Gastroesophageal sphincter (tissue), 4 donors: ENCODE measurements around the gene LURAP1L. TPM values are rescaled to one million over a fixed set of nuclear protein-coding genes. Genes with fewer than 3 reads are reported as not detected.

Experiments
- ATAC-seq: fragments of 150-250 bp; one replicate; pipeline ENCODE4 v1.9.1; 2016; ENCODE audit warnings: mild to moderate bottlenecking, moderate library complexity
- H3K27ac ChIP-seq, 4 donors: fragments of 200-600 bp; sonication (generic) in 3 of 4; 1 replicate in 3 of 4; 2 replicates in 1 of 4; pipeline ENCODE4 v1.5.1; 2016 to 2019
- H3K27me3 ChIP-seq: fragments of 200-600 bp; sonication (generic); one replicate; pipeline ENCODE4 v1.5.1; 2019
- H3K36me3 ChIP-seq, 2 donors: fragments of 200-600 bp; sonication (generic); one replicate each; pipeline ENCODE4 v1.5.1; 2019; ENCODE audit warnings: control low read depth in 1 of 2
- H3K4me1 ChIP-seq, 3 donors: fragments of 200-600 bp; sonication (generic); 1 replicate in 2 of 3; 2 replicates in 1 of 3; pipeline ENCODE4 v1.5.1; 2016 to 2019; ENCODE audit warnings: control low read depth in 2 of 3
- H3K4me3 ChIP-seq, 2 donors: fragments of 200-600 bp; sonication (generic); one replicate each; pipeline ENCODE4 v1.5.1; 2019; ENCODE audit warnings: mild to moderate bottlenecking in 1 of 2, moderate library complexity in 1 of 2
- H3K9me3 ChIP-seq, 3 donors: fragments of 200-600 bp; sonication (generic); one replicate each; pipeline ENCODE4 v1.5.1; 2017 to 2019; ENCODE audit warnings: control low read depth in 2 of 3
- EP300 ChIP-seq: sonication (generic); formaldehyde crosslinking; IDR thresholded peaks from one replicate; pipeline ENCODE4 v1.6.1; 2017; ENCODE audit warnings: antibody characterized with exemption, mild to moderate bottlenecking
- POLR2A ChIP-seq, 2 donors: fragments of 450-650 bp; IDR thresholded peaks; one replicate each; pipeline ENCODE4 v1.6.1; 2017; ENCODE audit warnings: antibody characterized with exemption in 2 of 2, mild to moderate bottlenecking in 2 of 2, moderate library complexity in 1 of 2
- POLR2AphosphoS5 ChIP-seq: sonication (generic); formaldehyde crosslinking; IDR thresholded peaks from one replicate; pipeline ENCODE4 v1.6.1; 2017; ENCODE audit warnings: antibody characterized with exemption
- WGBS, 2 donors: methylation state at CpG; one replicate each; pipeline ENCODE4 v1.1.5; 2018; ENCODE audit warnings: low coverage in 1 of 2; 5-methylcytosine and 5-hydroxymethylcytosine counted together
- total RNA-seq, 4 donors: library from RNA; depleted of rRNA; stranded (reverse); fragments of >200 nt; gene quantifications; one replicate each; pipeline ENCODE4 v1.1.0, GENCODE V29; 2016
- TF ChIP-seq, protein P1 (sequence below), 4 experiments: fragments of 200-600 bp in 2 of 4; fragments of 450-650 bp in 2 of 4; sonication (generic) in 1 of 4; IDR thresholded peaks; one replicate each; pipeline ENCODE4 v1.5.1; 2017 to 2019; ENCODE audit warnings: antibody characterized with exemption in 4 of 4, mild to moderate bottlenecking in 2 of 4, moderate library complexity in 2 of 4

Gene LURAP1L
- total RNA-seq, 4 donors from 2014 or later: 13.7 to 29.6 (median 22.7) TPM

DNA sequence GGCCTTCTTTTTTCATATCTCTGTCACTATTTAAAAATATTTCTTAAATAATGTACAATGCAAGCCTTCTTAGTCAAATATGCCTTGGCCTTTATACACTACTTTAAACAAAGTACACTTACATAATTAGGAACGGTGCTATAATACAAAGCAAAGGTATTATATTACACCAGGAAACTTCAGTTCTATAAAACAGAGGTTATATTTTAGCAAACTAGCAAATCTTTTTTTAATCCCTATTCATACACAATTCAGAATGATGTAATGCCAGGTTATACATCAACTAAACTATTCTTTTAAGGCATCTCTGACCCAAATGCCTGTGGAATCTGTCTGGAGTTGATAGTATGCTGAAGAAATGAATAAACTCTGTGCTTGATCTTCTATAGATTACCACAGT, 10.7 kb upstream of the LURAP1L start:
- Histone ChIP-seq H3K9me3 (no peaks in the 10 kb centered on the region), H3K27me3 (no peaks in the 10 kb centered on the region), H3K4me3 (no peak overlapping the region), H3K4me1 (no peaks in the 10 kb centered on the region), H3K36me3 (no peaks in the 10 kb centered on the region), H3K27ac (no peak overlapping the region)
- WGBS, 2 donors: 8 to 50% methylated on average over 1 of the region's 1 CpG
- no peak for ATAC-seq
- no peak for TF ChIP-seq EP300
- TF ChIP-seq, protein P1, sequence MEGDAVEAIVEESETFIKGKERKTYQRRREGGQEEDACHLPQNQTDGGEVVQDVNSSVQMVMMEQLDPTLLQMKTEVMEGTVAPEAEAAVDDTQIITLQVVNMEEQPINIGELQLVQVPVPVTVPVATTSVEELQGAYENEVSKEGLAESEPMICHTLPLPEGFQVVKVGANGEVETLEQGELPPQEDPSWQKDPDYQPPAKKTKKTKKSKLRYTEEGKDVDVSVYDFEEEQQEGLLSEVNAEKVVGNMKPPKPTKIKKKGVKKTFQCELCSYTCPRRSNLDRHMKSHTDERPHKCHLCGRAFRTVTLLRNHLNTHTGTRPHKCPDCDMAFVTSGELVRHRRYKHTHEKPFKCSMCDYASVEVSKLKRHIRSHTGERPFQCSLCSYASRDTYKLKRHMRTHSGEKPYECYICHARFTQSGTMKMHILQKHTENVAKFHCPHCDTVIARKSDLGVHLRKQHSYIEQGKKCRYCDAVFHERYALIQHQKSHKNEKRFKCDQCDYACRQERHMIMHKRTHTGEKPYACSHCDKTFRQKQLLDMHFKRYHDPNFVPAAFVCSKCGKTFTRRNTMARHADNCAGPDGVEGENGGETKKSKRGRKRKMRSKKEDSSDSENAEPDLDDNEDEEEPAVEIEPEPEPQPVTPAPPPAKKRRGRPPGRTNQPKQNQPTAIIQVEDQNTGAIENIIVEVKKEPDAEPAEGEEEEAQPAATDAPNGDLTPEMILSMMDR (IDR thresholded peaks at IDR 0.05): no peak
- no peak for TF ChIP-seq POLR2AphosphoS5
- no peak for TF ChIP-seq POLR2A (IDR thresholded peaks at IDR 0.05)

DNA sequence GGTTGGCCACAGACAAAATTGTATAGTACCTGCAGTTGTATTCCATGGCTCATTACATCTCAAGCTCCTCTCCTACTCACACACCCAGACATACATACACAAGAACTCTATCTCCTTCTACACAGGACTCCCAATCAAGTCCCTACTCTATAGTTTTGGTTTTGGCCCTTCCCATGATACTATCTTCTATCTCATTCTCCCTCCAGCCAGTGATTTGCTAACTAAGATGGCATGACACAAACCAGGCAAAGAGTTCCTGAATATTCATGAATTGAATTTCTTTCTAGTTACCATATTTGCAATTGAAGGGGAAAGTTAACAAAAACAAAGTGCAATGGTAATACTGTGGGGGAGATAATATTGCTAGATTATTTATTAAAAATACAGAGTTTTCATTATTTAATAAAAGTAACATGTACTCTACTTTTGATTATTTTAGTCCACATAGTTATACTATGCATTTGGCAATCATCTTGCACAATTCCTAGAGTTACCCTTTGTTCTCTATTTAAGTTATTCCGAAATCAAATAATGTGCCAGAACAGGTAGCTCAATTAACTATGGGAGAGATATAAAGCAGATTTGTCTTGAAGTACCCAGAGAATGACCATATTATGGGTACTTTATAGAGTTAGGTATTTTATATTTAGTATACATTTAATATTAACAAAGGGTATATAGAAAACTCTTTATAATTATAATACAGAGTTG, 9.6 kb upstream of the LURAP1L start:
- Histone ChIP-seq H3K36me3 (no peaks in the 10 kb centered on the region), H3K27me3 (no peaks in the 10 kb centered on the region), H3K9me3 (no peaks in the 10 kb centered on the region), H3K4me3 (no peak overlapping the region), H3K4me1 (no peaks in the 10 kb centered on the region), H3K27ac (no peak overlapping the region)
- WGBS, 2 donors: 90 to 92% methylated on average over 1 of the region's 1 CpG
- ATAC-seq: no peak
- no peak for TF ChIP-seq POLR2A (IDR thresholded peaks at IDR 0.05)
- no peak for TF ChIP-seq POLR2AphosphoS5

DNA sequence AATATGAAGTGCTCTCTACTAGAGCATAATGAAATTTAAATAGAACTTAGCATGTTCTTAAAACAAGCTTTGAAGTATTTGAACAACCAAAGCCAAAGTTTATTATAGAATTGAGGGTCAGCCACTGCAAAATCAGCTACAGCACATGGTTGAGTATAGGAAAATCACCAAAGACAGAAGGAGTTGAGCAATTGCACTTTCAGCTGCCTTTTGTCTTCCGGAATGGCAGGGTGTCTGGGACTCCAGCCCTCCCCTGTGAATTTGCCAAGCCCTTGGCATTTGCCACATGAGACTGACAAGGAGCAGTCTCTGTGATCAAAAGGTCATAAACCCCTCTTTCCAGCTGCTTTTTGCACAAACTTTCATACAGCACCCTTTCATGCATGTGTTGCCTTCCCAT, 8.5 kb upstream of the LURAP1L start:
- Histone ChIP-seq H3K36me3 (no peaks in the 10 kb centered on the region), H3K4me1 (no peaks in the 10 kb centered on the region), H3K27me3 (no peaks in the 10 kb centered on the region), H3K27ac (no peak overlapping the region), H3K9me3 (no peaks in the 10 kb centered on the region), H3K4me3 (no peak overlapping the region)
- no peak for ATAC-seq
- 29 to 50% methylated on average over 1 of the region's 1 CpG for WGBS, 2 donors
- TF ChIP-seq POLR2AphosphoS5 (no peak), EP300 (no peak), POLR2A (IDR thresholded peaks at IDR 0.05) (no peak)
- TF ChIP-seq, protein P1 (IDR thresholded peaks at IDR 0.05): no peak

DNA sequence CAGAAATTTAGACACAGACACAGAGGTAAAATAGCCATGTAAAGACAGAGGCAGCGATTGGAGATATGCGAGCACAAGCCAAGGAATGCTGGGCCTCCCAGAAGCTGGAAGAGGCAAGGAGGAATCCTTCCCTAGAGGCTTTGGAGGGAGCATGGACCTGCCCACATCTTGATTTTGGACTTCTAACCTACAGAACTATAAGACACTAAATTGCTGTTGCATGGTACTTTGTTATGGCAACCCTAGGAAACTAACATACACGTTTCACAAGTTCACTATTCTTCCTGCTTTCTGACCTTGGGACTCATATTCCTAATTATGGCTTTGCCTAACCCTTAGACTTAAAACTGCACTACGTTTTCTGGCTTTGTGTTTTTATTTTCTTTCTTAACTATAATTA, 4.6 kb upstream of the LURAP1L start:
- Histone ChIP-seq H3K9me3 (no peaks in the 10 kb centered on the region), H3K4me1 (peaks cover 0 to 5% (median 0%) of the 10 kb centered on the region in 3 donors), H3K27me3 (no peaks in the 10 kb centered on the region), H3K4me3 (no peak overlapping the region), H3K27ac (no peak overlapping the region), H3K36me3 (no peaks in the 10 kb centered on the region)
- 81 to 95% methylated on average over 4 of the region's 4 CpGs for WGBS, 2 donors
- TF ChIP-seq, protein P1 (IDR thresholded peaks at IDR 0.05): no peak
- TF ChIP-seq POLR2A (IDR thresholded peaks at IDR 0.05) (no peak), EP300 (no peak), POLR2AphosphoS5 (no peak)
- no peak for ATAC-seq

DNA sequence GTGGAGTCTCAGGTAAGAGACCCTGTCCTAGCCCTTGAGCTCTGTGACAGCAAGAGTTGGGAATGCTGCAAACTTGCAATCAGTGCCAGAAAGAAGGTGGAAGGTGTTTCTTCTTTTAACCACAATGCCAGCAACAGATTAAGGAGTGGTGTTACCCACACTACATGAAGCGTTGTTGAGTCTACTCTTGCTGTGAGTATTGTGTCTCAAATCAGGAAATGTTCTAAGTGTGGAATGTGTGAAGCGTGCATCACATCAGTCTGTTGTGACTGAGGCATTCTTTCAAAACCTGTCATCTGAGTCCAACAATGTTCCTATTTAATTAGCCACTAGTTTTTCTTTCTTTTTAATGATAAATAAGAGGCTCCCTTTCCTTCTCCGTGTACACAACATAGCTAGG, 2.9 kb upstream of the LURAP1L start:
- WGBS, 2 donors: 83 to 94% methylated on average over 3 of the region's 3 CpGs
- Histone ChIP-seq H3K27ac (no peak overlapping the region), H3K36me3 (no peaks in the 10 kb centered on the region), H3K9me3 (no peaks in the 10 kb centered on the region), H3K4me3 (no peak overlapping the region), H3K27me3 (no peaks in the 10 kb centered on the region), H3K4me1 (peaks cover 0 to 6% (median 0%) of the 10 kb centered on the region in 3 donors)
- ATAC-seq: no peak
- TF ChIP-seq, protein P1 (IDR thresholded peaks at IDR 0.05): no peak
- TF ChIP-seq EP300 (no peak), POLR2A (IDR thresholded peaks at IDR 0.05) (no peak), POLR2AphosphoS5 (no peak)
